NCI-H1694 (cell line): ENCODE measurements around the gene GSK3A.

ENCODE experiments used
- DNase-seq: peaks from one replicate; lab custom pipeline; 2025; lab: John Stamatoyannopoulos, UW

The GSK3A gene

GRCh38 chr19:42242512-42243409, at the start of gene GSK3A:
Gene GSK3A, minus strand, starts transcription at chr19:42242602. Its CDS starts 137 bp downstream, at chr19:42242465.
- peak; percentile 99 for DNase-seq

DNA sequence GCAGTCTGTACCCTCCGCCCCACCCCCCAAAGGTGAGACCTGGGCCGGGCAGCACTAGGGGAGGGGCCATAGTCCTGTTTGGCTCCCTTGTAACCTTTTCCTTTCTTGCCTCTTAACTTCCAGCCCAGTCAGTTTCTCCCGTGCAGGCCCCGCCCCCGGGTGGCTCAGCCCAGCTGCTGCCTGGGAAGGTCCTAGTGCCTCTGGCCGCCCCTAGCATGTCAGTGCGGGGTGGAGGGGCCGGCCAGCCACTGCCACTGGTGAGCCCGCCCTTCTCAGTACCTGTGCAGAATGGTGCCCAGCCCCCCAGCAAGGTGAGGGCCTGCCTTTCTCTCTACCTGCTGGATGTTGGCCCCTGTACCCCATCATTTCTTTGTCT, 49.0 kb upstream of the GSK3A start:
- DNase-seq: no peak

DNA sequence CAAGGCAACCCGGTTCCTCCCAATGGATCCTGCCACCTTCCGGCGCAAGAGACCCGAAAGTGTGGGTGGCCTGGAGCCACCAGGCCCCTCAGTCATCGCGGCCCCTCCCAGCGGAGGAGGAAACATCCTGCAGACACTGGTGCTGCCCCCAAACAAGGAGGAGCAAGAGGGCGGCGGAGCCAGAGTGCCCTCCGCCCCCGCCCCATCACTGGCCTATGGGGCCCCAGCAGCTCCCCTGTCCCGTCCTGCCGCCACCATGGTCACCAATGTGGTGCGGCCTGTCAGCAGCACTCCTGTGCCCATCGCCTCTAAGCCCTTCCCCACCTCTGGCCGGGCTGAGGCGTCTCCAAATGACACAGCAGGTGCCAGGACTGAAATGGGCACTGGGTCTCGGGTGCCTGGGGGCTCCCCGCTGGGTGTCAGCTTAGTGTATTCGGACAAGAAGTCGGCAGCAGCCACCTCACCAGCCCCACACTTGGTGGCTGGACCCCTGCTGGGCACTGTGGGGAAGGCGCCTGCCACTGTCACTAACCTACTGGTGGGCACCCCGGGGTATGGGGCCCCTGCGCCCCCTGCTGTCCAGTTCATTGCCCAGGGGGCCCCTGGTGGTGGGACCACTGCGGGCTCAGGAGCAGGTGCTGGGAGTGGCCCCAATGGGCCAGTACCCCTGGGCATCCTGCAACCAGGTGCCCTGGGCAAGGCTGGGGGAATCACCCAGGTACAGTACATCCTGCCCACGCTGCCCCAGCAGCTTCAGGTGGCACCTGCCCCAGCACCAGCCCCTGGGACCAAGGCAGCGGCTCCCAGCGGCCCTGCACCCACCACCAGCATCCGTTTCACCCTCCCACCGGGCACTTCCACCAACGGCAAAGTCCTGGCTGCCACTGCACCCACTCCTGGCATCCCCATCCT, 48.4 kb upstream of the GSK3A start:
- no peak for DNase-seq

DNA sequence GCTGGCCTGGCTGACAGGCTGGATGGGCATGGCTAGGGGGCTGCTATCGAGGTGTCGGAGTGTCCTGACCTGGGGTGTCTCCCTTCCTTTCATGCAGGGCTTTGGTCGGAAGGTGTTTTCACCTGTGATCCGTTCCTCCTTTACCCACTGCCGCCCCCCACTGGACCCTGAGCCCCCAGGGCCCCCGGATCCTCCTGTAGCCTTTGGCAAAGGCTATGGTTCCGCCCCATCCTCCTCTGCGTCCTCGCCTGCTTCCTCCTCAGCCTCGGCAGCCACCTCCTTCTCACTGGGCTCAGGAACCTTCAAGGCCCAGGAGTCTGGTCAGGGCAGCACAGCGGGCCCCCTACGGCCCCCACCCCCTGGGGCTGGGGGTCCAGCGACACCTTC, 47.7 kb upstream of the GSK3A start:
- no peak for DNase-seq

DNA sequence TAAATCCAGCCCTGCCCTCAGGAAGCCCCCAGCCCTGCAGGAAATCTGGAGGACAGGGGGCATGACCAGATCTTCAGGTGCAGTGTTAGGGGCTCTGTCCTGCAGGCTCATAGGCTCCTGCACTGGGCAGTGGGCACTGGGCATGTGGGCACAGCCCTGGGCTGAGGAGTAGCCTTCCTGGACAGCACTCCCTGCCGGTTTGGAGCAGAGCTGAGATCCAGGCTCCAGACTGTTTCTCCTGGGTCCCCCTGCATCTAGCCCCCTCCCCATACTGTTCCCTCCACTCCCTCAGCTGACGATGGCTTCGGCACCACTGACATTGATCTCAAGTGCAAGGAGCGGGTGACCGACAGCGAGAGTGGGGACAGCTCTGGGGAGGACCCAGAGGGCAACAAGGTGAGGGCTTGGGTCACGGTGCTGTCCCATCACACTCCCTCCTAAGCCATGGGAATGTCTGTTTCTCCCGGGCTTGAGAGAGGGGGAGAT, 47.2 kb upstream of the GSK3A start:
- DNase-seq: no peak

GRCh38 chr19:42288881-42289555, 46.6 kb upstream of the GSK3A start:
- DNase-seq: no peak

DNA sequence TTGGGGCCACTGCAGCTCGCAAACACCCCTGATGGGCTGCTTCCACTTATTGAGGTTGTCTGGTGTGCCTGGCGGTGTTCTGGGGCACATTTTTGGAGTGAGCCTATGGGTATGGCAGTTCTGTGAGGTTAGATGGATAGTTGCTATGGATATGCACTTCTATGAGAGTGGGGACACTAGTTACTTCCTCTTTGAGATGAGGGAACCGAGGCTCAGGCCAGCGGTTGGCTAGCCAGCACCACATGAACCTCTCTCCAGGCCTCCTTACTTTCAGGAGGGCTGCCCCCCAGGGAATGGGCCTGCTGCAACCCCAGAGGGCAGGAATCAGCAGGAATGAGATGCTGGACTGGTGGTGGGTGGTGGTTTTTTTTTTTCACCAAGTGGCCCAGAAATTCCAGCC, 46.0 kb upstream of the GSK3A start:
- no peak for DNase-seq

DNA sequence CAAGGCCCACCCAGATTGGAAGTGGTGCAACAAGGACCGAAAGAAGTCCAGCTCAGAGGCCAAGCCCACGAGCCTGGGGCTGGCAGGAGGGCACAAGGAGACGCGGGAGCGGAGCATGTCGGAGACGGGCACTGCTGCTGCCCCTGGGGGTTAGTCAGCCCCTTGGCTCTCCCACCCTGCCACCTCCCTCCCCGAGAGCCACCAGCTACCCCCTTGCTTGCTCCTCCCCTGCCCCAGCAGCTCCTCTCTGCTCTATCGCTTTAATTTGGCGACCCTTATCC, 45.4 kb upstream of the GSK3A start:
- no peak for DNase-seq

DNA sequence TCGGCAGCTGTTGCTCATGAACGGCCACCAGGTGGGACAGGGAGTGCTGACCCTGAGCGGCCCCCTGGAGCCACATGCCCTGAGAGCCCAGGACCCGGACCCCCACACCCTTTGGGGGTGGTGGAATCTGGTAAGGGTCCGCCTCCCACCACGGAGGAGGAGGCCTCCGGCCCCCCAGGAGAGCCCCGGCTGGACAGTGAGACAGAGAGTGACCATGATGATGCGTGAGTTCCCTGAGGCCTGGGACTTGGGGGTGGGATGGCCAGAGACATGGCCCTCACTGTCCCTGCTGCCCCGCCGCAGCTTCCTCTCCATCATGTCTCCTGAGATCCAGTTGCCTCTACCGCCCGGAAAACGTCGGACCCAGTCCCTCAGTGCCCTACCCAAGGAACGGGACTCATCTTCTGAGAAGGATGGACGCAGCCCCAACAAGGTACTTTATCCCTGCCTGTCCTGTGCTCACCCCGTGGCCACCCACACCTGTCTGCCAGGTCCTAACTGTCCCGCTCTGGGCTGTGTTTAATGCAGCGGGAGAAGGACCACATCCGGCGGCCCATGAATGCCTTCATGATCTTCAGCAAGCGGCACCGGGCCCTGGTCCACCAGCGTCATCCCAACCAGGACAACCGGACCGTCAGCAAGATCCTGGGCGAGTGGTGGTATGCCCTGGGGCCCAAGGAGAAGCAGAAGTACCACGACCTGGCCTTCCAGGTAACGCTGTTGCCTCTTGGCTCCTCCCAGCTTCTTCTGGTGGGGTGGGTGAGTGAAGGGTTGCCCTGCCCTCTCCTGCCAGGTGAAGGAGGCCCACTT, 44.8 kb upstream of the GSK3A start:
- no peak for DNase-seq

DNA sequence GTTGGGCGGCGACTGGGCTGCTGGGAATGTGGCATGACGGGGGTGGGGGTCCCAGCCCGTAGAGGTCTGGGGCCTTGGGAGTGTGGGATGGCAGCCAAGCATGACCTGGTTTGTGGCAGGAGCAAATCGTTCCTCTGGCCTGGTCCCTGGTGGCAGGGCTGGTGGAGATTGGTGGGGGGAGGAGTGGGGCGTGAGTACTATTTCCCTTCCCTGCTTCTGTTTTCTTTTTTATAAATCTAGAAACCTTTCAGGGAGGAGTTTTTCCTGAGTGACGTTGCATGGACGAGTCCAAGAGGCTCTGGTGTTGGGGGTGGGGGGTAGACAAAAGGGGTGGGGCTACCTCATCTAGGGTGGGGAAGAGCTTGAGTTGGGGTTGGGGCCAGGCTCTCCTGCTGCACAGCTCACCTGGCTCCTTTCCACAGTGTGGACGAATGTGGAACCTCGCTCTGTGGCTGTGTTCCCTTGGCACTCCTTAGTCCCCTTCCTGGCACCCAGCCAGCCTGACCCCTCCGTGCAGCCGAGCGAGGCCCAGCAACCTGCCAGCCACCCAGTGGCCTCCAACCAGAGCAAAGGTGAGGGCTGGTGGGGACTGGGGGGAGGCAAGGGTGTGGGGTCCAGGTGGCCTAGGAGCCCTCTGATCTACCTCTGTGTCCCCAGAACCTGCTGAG, 44.1 kb upstream of the GSK3A start:
- no peak for DNase-seq

DNA sequence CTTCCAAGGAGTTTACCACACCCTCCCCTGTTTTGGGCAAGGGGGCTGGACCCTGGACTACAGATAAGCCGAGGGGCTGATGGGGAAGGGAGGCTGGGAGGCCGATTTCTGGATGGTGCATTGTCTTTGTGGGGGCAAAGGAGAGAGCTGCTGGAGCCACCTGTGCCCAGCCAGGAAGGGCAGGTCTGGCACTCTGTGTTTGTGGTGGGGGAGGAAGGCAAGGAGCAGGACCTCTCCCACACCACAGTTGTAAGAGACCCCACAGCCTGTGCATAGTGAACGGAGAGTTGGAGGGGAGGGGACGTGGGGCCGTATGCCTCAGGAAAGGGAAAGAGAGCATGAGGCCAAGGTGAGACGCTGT, 43.6 kb upstream of the GSK3A start:
- DNase-seq: no peak

GRCh38 chr19:42285541-42285941, 43.1 kb upstream of the GSK3A start:
- no peak for DNase-seq

- no peak for DNase-seq
Measured at GRCh38 chr19:42284591-42285341, 42.4 kb upstream of the GSK3A start.

DNA sequence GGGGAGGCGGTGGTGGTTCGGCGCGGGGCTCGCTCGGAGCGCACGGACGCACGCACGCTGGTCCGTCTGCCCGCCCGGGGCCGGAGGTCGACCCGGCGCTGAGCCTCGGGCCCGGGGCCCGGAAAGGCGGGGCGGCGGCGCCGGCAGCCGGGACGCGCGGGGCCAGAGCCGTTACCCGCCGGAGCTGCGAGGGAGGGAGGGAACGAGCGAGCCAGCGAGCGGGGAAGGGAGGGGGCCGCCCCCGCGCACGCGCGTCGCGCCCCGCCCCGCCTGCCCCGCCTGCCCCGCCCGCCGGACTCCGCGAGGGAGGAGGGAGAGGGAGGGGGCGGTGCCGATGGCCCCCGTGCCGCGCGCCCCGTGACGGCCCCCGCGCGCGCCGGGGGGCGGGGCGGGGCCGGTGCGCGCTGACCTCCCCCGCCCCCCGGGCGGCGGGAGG, 41.7 kb upstream of the GSK3A start:
- DNase-seq: peak; percentile 38

DNA sequence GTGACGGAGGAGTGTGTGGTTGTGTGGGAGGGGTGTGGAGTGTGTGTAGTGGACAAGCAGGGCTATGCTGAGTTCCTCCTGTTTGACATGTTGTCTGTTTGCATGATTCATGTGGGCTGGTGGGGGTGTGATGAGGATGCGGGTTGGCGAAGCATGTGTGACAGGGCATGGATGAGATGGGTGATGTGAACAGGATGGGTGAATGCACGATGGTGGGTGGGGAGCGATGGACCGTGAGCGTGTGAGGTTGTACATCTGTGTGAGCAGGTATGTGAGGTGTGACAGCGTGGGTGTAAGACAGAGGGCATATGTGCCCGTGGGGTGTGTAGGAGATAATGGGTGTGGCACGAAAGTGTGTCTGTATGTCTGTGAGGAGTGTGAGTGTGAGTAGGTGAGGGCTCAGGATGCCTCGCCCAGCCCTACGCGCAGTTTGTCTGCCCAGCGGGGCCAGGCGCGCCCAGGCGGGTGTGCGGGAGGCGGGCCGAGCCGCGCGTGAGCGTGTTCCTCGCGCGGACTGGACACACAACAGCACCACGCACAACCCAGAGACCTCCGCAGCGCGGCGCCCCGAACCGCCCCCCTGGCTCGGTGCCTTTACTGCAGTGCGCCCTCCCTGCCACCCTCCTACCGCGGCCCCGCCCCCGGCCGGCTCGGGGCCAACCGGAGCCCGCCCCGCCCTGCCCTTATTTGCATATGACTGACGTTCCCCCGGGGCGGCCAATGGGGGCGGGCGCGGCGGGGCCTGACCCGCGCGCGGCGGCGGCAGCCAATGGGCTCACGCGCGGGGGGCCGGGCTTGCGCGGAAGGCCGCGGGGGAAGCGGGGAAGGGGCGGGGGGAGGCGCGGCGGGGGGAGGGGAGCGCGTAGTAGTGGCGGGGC, 41.0 kb upstream of the GSK3A start:
- DNase-seq: peak; percentile 87

GRCh38 chr19:42282819-42283187, 40.4 kb upstream of the GSK3A start:
- no peak for DNase-seq

DNA sequence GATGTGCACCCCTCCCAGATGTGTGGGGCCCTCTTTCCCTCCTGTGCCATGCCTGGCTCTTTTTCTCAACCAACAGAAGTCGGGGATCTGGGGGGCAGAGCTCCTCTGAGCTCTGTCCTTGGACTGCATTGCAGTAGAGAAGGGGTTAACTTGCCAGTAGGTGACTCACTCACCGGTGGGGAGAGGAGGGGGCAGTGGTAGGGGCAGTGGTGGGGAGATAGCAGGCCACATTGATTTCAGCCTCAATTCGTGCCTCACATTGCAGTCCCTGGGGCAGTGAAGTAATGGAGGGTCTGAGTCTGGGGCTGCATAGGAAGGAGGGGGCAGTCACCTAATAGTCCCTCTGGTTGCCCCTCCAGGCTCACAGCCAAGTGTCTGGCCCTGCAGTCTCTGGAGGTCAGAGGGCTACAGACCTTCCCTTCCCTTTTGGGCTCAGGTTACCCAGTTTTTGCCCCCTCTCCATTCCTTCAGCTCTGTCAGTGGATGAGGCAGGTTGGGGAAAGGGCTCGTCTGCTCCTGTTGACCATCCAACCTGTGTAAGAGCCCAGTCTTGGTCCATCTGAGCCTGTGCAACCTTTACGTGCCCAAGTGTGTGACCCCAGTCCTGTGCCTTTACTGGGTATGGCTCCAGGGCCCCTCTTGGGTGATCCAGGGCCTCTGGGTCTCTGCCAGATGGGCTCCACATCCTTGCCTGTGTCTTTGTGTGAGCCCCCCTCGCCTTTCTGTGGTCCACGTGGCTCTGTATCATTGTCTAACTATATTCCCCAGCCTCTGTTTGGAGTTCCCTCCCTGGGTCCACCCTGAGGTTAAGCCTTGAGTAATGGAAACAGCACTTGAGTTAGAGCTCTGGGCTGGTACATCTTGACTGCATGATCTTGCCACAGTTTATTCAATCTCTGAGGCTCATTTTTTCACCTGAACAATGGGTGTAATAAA, 39.7 kb upstream of the GSK3A start:
- DNase-seq: no peak

DNA sequence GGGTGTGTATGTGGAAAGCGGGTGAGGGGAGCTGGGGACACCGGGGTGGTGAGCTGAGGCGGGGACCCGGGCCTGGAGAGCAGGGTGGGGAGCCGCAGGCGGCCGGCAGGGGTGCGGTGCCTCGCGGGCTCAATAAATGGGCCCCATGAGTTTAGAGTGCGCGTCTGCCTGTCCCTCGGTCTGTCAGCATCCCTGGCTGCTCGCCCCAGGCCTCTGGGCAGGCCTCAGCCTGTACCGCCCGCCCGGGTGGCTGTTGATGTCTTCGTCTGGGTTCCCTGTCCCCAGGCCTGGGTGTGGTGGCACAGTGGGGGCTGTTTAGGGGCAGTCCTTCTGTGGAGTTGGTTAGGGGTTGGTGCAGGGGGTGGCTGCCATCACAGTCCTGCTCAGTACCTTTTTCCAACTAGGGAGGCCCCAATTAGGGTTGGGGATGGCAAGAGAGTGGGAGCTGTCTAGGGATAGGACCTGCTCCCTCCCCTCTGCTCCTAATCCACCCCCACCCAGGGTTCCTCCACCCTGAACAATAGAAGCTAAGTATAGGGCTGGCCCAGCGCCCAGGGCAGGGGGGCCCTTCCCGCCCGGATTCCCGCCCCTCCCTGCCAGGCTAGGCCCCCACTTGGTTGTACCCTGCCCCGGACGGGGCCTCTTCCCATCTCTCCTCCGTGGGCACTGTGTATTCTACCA, 38.9 kb upstream of the GSK3A start:
- DNase-seq: peak; percentile 71
